HEK293 (cell line): ENCODE results near the gene FADS3.

ENCODE experiments used
- CTCF ChIP-seq: fragments of 450-650 bp; formaldehyde crosslinking; IDR thresholded peaks from 2 replicates; pipeline ENCODE4 v1.5.1; 2016; ENCODE audit warnings: missing biosample characterization, missing genetic modification characterization
- KLF8 ChIP-seq: fragments of 450-650 bp; formaldehyde crosslinking; IDR thresholded peaks from 2 replicates; pipeline ENCODE4 v1.5.1; 2016; ENCODE audit warnings: missing biosample characterization, missing genetic modification characterization
- PRDM10 ChIP-seq: fragments of 450-650 bp; formaldehyde crosslinking; IDR thresholded peaks from 2 replicates; pipeline ENCODE4 v1.5.1; 2016; ENCODE audit warnings: missing biosample characterization, missing genetic modification characterization
- REST ChIP-seq: fragments of 450-650 bp; formaldehyde crosslinking; IDR thresholded peaks from 2 replicates; pipeline ENCODE4 v1.5.1; 2016; ENCODE audit warnings: missing biosample characterization, missing genetic modification characterization
- ZFP37 ChIP-seq: fragments of 450-650 bp; formaldehyde crosslinking; IDR thresholded peaks from 2 replicates; pipeline ENCODE4 v1.5.1; 2016; ENCODE audit warnings: missing biosample characterization, missing genetic modification characterization
- ZNF10 ChIP-seq: fragments of 450-650 bp; formaldehyde crosslinking; IDR thresholded peaks from 2 replicates; pipeline ENCODE4 v1.5.1; 2017; ENCODE audit warnings: missing biosample characterization, missing genetic modification characterization
- ZNF202 ChIP-seq: fragments of 450-650 bp; formaldehyde crosslinking; IDR thresholded peaks from 2 replicates; pipeline ENCODE4 v1.5.1; 2016; ENCODE audit warnings: missing biosample characterization, missing genetic modification characterization, borderline replicate concordance
- ZNF488 ChIP-seq: fragments of 450-650 bp; formaldehyde crosslinking; IDR thresholded peaks from 2 replicates; pipeline ENCODE4 v1.5.1; 2016; ENCODE audit warnings: missing biosample characterization, missing genetic modification characterization
- ZNF777 ChIP-seq: fragments of 450-650 bp; formaldehyde crosslinking; IDR thresholded peaks from 2 replicates; pipeline ENCODE4 v1.5.1; 2017; ENCODE audit warnings: missing biosample characterization, missing genetic modification characterization, borderline replicate concordance
- ZSCAN30 ChIP-seq: fragments of 450-650 bp; IDR thresholded peaks from 2 replicates; pipeline ENCODE4 v1.5.1; 2018; ENCODE audit warnings: missing biosample characterization, mild to moderate bottlenecking, missing genetic modification characterization, moderate library complexity

- TF ChIP-seq REST (no peak), CTCF (no peak), ZNF777 (no peak), ZNF488 (tag by site-specific recombination) (no peak), ZNF10 (no peak), ZFP37 (no peak), KLF8 (no peak), ZNF202 (tag by site-specific recombination) (no peak), ZSCAN30 (tag by site-specific recombination) (no peak), PRDM10 (no peak)
Measured at GRCh38 chr11:61918938-61919704, 27.8 kb upstream of the FADS3 start.
